Adrenal gland (tissue), 12 donors: ENCODE results near the gene HPS4. TPM values are rescaled to one million over a fixed set of nuclear protein-coding genes. Genes with fewer than 3 reads are reported as not detected.

Source experiments
- DNase-seq, 7 donors: peaks; one replicate each; pipeline ENCODE4 v3.0.0-alpha.2; 2019 to 2020
- H3K27ac ChIP-seq, 5 donors: fragments of 200-600 bp; sonication (generic) in 4 of 5; 1 replicate in 3 of 5; 2 replicates in 2 of 5; pipeline versions ENCODE4 v1.5.1 to v1.8.0; 2016 to 2020; ENCODE audit warnings: mild to moderate bottlenecking in 1 of 5
- H3K27me3 ChIP-seq: fragments of 200-600 bp; 2 replicates; pipeline ENCODE4 v1.8.0; 2021
- H3K36me3 ChIP-seq, 2 donors: fragments of 200-600 bp; replicated peaks in 1 of 2; 1 replicate in 1 of 2; 2 replicates in 1 of 2; pipeline versions ENCODE4 v1.5.1 to v1.8.0; 2018 to 2022
- H3K4me1 ChIP-seq, 2 donors: fragments of 200-600 bp; replicated peaks in 1 of 2; 1 replicate in 1 of 2; 2 replicates in 1 of 2; pipeline versions ENCODE4 v1.5.1 to v1.8.0; 2018 to 2021
- H3K4me3 ChIP-seq, 4 donors: fragments of 200-600 bp; sonication (generic) in 3 of 4; one replicate each; pipeline ENCODE4 v1.5.1; 2016 to 2018
- H3K9me3 ChIP-seq, 3 donors: fragments of 200-600 bp; sonication (generic) in 1 of 3; replicated peaks in 1 of 3; 1 replicate in 2 of 3; 2 replicates in 1 of 3; pipeline versions ENCODE4 v1.5.1 to v1.8.0; 2016 to 2021
- CTCF ChIP-seq, 6 experiments: fragments of 450-650 bp in 4 of 6; fragments of 200-600 bp in 2 of 6; sonication (generic) in 1 of 6; IDR thresholded peaks; 1 replicate in 5 of 6; 2 replicates in 1 of 6; pipeline versions ENCODE4 v1.5.1 to v1.8.0; 2016 to 2021; ENCODE audit warnings: antibody characterized with exemption in 6 of 6, mild to moderate bottlenecking in 2 of 6, moderate library complexity in 1 of 6
- POLR2A ChIP-seq, 2 donors: fragments of 450-650 bp; IDR thresholded peaks; one replicate each; pipeline ENCODE4 v1.6.1; 2017; ENCODE audit warnings: antibody characterized with exemption in 2 of 2, mild to moderate bottlenecking in 2 of 2, moderate library complexity in 1 of 2
- WGBS, 4 donors: extraction: QIAGEN DNeasy Blood & Tissue Kit in 2 of 4; methylation state at CpG; one replicate each; pipeline versions ENCODE4 v1.1.5 to v1.1.7; 2013 to 2017; 5-methylcytosine and 5-hydroxymethylcytosine counted together
- intact Hi-C, 2 donors: fragments of 100-400 bp; cut with DNase I; formaldehyde crosslinking; loops; one replicate each; pipeline versions ENCODE4 v1.14.1 to v1.15.0; 2022 to 2023
- polyA plus RNA-seq, 3 donors: library from polyadenylated mRNA; stranded (reverse); fragments of 200-250 nt in 2 of 3; fragments of 350-450 nt in 1 of 3; fragmentation: Illumina TruSeq in 1 of 3; extraction: RNeasy Lipid Tissue Mini Kit (QIAGEN cat#74804) in 1 of 3; gene quantifications; one replicate each; pipeline ENCODE4 v1.2.3, GENCODE V29; 2013 to 2014
- total RNA-seq, 9 donors: library from RNA; depleted of rRNA in 4 of 9; stranded (reverse); fragments of >200 nt in 4 of 9; fragments of 120-200 nt in 1 of 9; fragmentation: NEBNext Ultra II Directional in 1 of 9; extraction: Animal tissue kit (Norgen Biotek cat#: 25700) in 1 of 9; gene quantifications; one replicate each; pipeline versions ENCODE4 v1.1.0 to v1.2.4, GENCODE V29; 2013 to 2023
- donor health status: healthy with polysubstance abuse.
- donor health status: Bipolar disorder and iron deficiency.
- donor health status: DM: yes; HTN: yes; CAD: no.
- donor health status: DM: no; HTN: no; CAD: no.
- donor health status: DM: no; HTN: no; CAD: no.
- donor health status: DM: yes; HTN: yes; CAD: no.

The HPS4 gene
- total and polyA plus RNA-seq, 12 donors = 19.9 to 38.6 (median 31.9) TPM

- Histone ChIP-seq H3K9me3 (no peaks in the 10 kb centered on the region), H3K36me3 (peaks cover 0 to 31% of the 10 kb centered on the region in 2 donors), H3K4me3 (no peak overlapping the region), H3K27ac (peak overlapping the region in 2 of 5 donors; percentile 15 to 71), H3K27me3 (no peaks in the 10 kb centered on the region), H3K4me1 (peaks cover 5 to 19% of the 10 kb centered on the region in 2 donors)
- WGBS, 4 donors = 61 to 80% (median 65%) methylated on average over 15 of the region's 15 CpGs
- TF ChIP-seq POLR2A (IDR thresholded peaks at IDR 0.05) = no peak
- no peak for TF ChIP-seq CTCF (IDR thresholded peaks at IDR 0.05)
- intact Hi-C loops = no loop called here
- DNase-seq = peak in 2 of 7 donors; percentile 27 to 41
These were observed 44.2 kb upstream of the HPS4 start for GRCh38 chr22:26527574-26528465.

DNA sequence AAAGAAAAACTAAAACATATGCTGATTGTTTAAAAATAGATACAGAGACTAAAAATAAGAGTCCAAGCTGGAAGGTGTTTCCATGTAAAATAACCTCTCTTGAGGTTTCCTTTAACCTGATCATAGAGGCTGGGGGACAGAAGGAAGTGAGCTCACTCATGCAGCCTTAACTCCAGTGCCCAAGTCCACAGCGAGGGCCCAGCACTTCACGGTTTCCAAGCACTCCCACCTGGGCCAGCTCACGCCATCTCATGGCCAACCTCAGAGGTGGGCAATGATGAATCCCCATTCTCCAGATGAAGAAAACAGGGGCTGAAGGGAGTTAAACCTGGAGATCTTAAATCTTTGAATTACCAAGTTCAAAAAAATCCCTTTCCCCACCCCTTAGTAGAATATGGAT, 43.6 kb upstream of the HPS4 start:
- H3K36me3 ChIP-seq = peaks cover 0 to 27% of the 10 kb centered on the region in 2 donors
- H3K4me3 ChIP-seq = no peak overlapping the region
- peak overlapping the region in 1 of 5 donors; percentile 13 for H3K27ac ChIP-seq
- 62 to 79% (median 68%) methylated on average over 3 of the region's 3 CpGs for WGBS, 4 donors
- intact Hi-C loops = no loop called here
- no peak for DNase-seq
- H3K4me1 ChIP-seq = peaks cover 5 to 19% of the 10 kb centered on the region in 2 donors
- no peaks in the 10 kb centered on the region for H3K9me3 ChIP-seq
- H3K27me3 ChIP-seq = no peaks in the 10 kb centered on the region
- no peak for TF ChIP-seq CTCF (IDR thresholded peaks at IDR 0.05)
- TF ChIP-seq POLR2A (IDR thresholded peaks at IDR 0.05) = no peak

GRCh38 chr22:26525946-26526564, 42.5 kb upstream of the HPS4 start:
- 89 to 92% (median 90%) methylated on average over 7 of the region's 7 CpGs for WGBS, 4 donors
- DNase-seq = no peak
- H3K4me1 ChIP-seq = peaks cover 5 to 19% of the 10 kb centered on the region in 2 donors
- no peaks in the 10 kb centered on the region for H3K27me3 ChIP-seq
- intact Hi-C loops = no loop called here
- TF ChIP-seq CTCF (IDR thresholded peaks at IDR 0.05) = no peak
- no peak for TF ChIP-seq POLR2A (IDR thresholded peaks at IDR 0.05)
- no peak overlapping the region for H3K4me3 ChIP-seq
- H3K27ac ChIP-seq = no peak overlapping the region
- H3K9me3 ChIP-seq = no peaks in the 10 kb centered on the region
- H3K36me3 ChIP-seq = peaks cover 0 to 16% of the 10 kb centered on the region in 2 donors

DNA sequence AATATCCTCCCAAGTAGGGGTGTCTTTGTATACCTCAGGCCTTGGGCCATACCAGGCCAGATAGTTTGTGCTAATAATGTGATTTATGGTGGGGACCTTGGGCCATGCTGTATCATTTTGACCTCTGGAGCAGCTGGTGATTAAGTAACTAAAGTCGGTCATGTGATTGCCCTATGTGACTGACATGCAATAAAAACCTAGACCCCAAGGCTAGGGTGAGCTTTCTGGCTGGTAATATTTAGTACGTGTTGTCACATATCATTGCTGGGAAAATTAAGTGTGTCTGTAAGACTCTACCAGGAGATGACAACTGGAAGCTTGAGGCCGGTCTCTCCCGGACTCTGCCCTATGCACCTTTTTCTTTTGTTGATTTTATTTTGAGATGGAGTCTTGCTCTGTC, 41.3 kb upstream of the HPS4 start:
- DNase-seq = peak in 1 of 7 donors; percentile 46
- intact Hi-C loops = no loop called here
- Histone ChIP-seq H3K4me1 (peaks cover 5 to 19% of the 10 kb centered on the region in 2 donors), H3K9me3 (no peaks in the 10 kb centered on the region), H3K27ac (peak overlapping the region in 3 of 5 donors; percentile 0 to 24 (median 15)), H3K27me3 (no peaks in the 10 kb centered on the region), H3K36me3 (peaks cover 0 to 10% of the 10 kb centered on the region in 2 donors), H3K4me3 (no peak overlapping the region)
- TF ChIP-seq CTCF (IDR thresholded peaks at IDR 0.05) (no peak), POLR2A (IDR thresholded peaks at IDR 0.05) (no peak)
- 53 to 63% (median 56%) methylated on average over 4 of the region's 4 CpGs for WGBS, 4 donors
